ENCODE data around the gene IFNAR2. TPM values are rescaled to one million over a fixed set of nuclear protein-coding genes. Genes with fewer than 3 reads are reported as not detected.

The IFNAR2 gene
- total and polyA plus RNA-seq, 4 donors = 21.4 to 38.4 (median 27.5) TPM

- no peak for ATAC-seq (ENCODE audit: insufficient read depth, low FRiP score)
- no peak for TF ChIP-seq CTCF (IDR thresholded peaks at IDR 0.05; ENCODE audit: control extremely low read depth, extremely low read depth)
- Histone ChIP-seq H3K36me3 (ENCODE audit: control insufficient read depth in 4 of 4, insufficient read depth in 4 of 4, low read length in 4 of 4) (peaks cover 9 to 31% (median 18%) of the 10 kb centered on the region in 4 donors), H3K9me3 (ENCODE audit: control insufficient read depth in 4 of 4, insufficient read depth in 3 of 4, low read length in 3 of 4) (no peaks in the 10 kb centered on the region), H3K9ac (ENCODE audit: insufficient read depth in 1 of 2, low read length in 2 of 2) (no peak overlapping the region), H3K4me3 (no peak overlapping the region), H3K27me3 (ENCODE audit: control insufficient read depth in 3 of 3, insufficient read depth in 3 of 3, low read length in 2 of 3) (no peaks in the 10 kb centered on the region), H3K4me1 (ENCODE audit: control insufficient read depth in 5 of 5, insufficient read depth in 5 of 5, low read length in 5 of 5) (no peaks in the 10 kb centered on the region), H3K27ac (ENCODE audit: low read depth in 1 of 2, low read length in 1 of 2) (no peak overlapping the region)
- WGBS, 2 donors = 84 to 93% methylated on average over 18 of the region's 18 CpGs
- DNase-seq = no peak
Observed at GRCh38 chr21:33257094-33257803, 27.5 kb downstream of the IFNAR2 start.

GRCh38 chr21:33258475-33258874 is 28.7 kb downstream of the IFNAR2 start:
- Histone ChIP-seq H3K36me3 (ENCODE audit: control insufficient read depth in 4 of 4, insufficient read depth in 4 of 4, low read length in 4 of 4) (peaks cover 11 to 33% (median 15%) of the 10 kb centered on the region in 4 donors), H3K27ac (ENCODE audit: low read depth in 1 of 2, low read length in 1 of 2) (no peak overlapping the region), H3K27me3 (ENCODE audit: control insufficient read depth in 3 of 3, insufficient read depth in 3 of 3, low read length in 2 of 3) (no peaks in the 10 kb centered on the region), H3K9ac (ENCODE audit: insufficient read depth in 1 of 2, low read length in 2 of 2) (no peak overlapping the region), H3K9me3 (ENCODE audit: control insufficient read depth in 4 of 4, insufficient read depth in 3 of 4, low read length in 3 of 4) (no peaks in the 10 kb centered on the region), H3K4me3 (no peak overlapping the region), H3K4me1 (ENCODE audit: control insufficient read depth in 5 of 5, insufficient read depth in 5 of 5, low read length in 5 of 5) (no peaks in the 10 kb centered on the region)
- no peak for TF ChIP-seq CTCF (IDR thresholded peaks at IDR 0.05; ENCODE audit: control extremely low read depth, extremely low read depth)
- 95 to 97% methylated on average over 9 of the region's 9 CpGs for WGBS, 2 donors
- no peak for DNase-seq
- ATAC-seq (ENCODE audit: insufficient read depth, low FRiP score) = no peak

- no peak for TF ChIP-seq CTCF (IDR thresholded peaks at IDR 0.05; ENCODE audit: control extremely low read depth, extremely low read depth)
- no peaks in the 10 kb centered on the region for H3K9me3 ChIP-seq (ENCODE audit: control insufficient read depth in 4 of 4, insufficient read depth in 3 of 4, low read length in 3 of 4)
- no peak overlapping the region for H3K4me3 ChIP-seq
- no peaks in the 10 kb centered on the region for H3K4me1 ChIP-seq (ENCODE audit: control insufficient read depth in 5 of 5, insufficient read depth in 5 of 5, low read length in 5 of 5)
- no peak for DNase-seq
- H3K27ac ChIP-seq (ENCODE audit: low read depth in 1 of 2, low read length in 1 of 2) = no peak overlapping the region
- 77 to 91% methylated on average over 2 of the region's 2 CpGs for WGBS, 2 donors
- H3K27me3 ChIP-seq (ENCODE audit: control insufficient read depth in 3 of 3, insufficient read depth in 3 of 3, low read length in 2 of 3) = no peaks in the 10 kb centered on the region
- no peak for ATAC-seq (ENCODE audit: insufficient read depth, low FRiP score)
- H3K36me3 ChIP-seq (ENCODE audit: control insufficient read depth in 4 of 4, insufficient read depth in 4 of 4, low read length in 4 of 4) = peaks cover 7 to 34% (median 15%) of the 10 kb centered on the region in 4 donors
- no peak overlapping the region for H3K9ac ChIP-seq (ENCODE audit: insufficient read depth in 1 of 2, low read length in 2 of 2)
Observed at GRCh38 chr21:33259428-33259827, 29.7 kb downstream of the IFNAR2 start.
